Gastroesophageal sphincter (tissue), 3 donors: ENCODE measurements around the gene MR1.

Source experiments
- POLR2AphosphoS5 ChIP-seq: sonication (generic); formaldehyde crosslinking; IDR thresholded peaks from one replicate; pipeline ENCODE4 v1.6.1; 2017; ENCODE audit warnings: antibody characterized with exemption
- TF ChIP-seq, protein P1 (sequence below), 4 experiments: fragments of 200-600 bp in 2 of 4; fragments of 450-650 bp in 2 of 4; sonication (generic) in 1 of 4; IDR thresholded peaks; one replicate each; pipeline ENCODE4 v1.5.1; 2017 to 2019; ENCODE audit warnings: antibody characterized with exemption in 4 of 4, mild to moderate bottlenecking in 2 of 4, moderate library complexity in 2 of 4

DNA sequence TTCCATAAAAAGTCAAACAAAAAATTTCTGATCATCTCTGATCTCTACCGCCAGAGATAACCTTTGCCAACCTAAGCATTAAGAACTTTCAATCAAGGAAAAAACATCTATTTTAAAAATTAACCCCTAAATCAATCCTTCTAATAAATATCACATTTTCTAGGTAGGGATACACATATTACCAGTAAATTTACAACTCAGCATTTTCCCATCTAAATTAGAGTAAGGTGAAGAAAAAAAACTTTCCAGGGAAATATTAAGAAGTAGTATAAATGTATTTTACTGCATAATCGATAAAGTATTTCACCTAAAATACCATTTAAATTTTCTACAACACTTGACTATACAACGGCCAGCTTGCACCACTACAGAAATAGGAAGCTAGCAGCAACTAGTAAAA lies 12.6 kb upstream of the MR1 start:
- TF ChIP-seq, protein P1, sequence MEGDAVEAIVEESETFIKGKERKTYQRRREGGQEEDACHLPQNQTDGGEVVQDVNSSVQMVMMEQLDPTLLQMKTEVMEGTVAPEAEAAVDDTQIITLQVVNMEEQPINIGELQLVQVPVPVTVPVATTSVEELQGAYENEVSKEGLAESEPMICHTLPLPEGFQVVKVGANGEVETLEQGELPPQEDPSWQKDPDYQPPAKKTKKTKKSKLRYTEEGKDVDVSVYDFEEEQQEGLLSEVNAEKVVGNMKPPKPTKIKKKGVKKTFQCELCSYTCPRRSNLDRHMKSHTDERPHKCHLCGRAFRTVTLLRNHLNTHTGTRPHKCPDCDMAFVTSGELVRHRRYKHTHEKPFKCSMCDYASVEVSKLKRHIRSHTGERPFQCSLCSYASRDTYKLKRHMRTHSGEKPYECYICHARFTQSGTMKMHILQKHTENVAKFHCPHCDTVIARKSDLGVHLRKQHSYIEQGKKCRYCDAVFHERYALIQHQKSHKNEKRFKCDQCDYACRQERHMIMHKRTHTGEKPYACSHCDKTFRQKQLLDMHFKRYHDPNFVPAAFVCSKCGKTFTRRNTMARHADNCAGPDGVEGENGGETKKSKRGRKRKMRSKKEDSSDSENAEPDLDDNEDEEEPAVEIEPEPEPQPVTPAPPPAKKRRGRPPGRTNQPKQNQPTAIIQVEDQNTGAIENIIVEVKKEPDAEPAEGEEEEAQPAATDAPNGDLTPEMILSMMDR (IDR thresholded peaks at IDR 0.05), result no peak
- TF ChIP-seq POLR2AphosphoS5, result no peak
